Fibroblast of lung (primary cell): ENCODE measurements around the gene CMTM4. TPM values are rescaled to one million over a fixed set of nuclear protein-coding genes. Genes with fewer than 3 reads are reported as not detected.

ENCODE experiments used
- DNase-seq, 2 donors: peaks; one replicate each; pipeline versions ENCODE4 v3.0.0 to v3.0.0-alpha.2; 2010; ENCODE audit warnings: low read depth in 2 of 2
- H2AFZ ChIP-seq: 2 replicates; pipeline ENCODE4 v1.5.1; 2012; ENCODE audit warnings: low read length, control low read depth, inconsistent platforms
- H3K27ac ChIP-seq: 2 replicates; pipeline ENCODE4 v1.5.1; 2011; ENCODE audit warnings: low read length, control low read depth; ENCODE audit not compliant: insufficient read depth
- H3K27me3 ChIP-seq: 2 replicates; pipeline ENCODE4 v1.5.1; 2011; ENCODE audit warnings: mild to moderate bottlenecking, low read length; ENCODE audit not compliant: control insufficient read depth, insufficient read depth
- H3K36me3 ChIP-seq: 2 replicates; pipeline ENCODE4 v1.5.1; 2011; ENCODE audit warnings: low read length; ENCODE audit not compliant: control insufficient read depth, insufficient read depth
- H3K4me1 ChIP-seq: 2 replicates; pipeline ENCODE4 v1.5.1; 2011; ENCODE audit warnings: low read length; ENCODE audit not compliant: control insufficient read depth, insufficient read depth; ENCODE audit errors: extremely low read depth
- H3K4me2 ChIP-seq: 2 replicates; pipeline ENCODE4 v1.5.1; 2011; ENCODE audit warnings: low read length, control low read depth; ENCODE audit not compliant: insufficient read depth; ENCODE audit errors: extremely low read depth
- H3K4me3 ChIP-seq, 4 experiments: fragments of 200-600 bp in 1 of 4; sonication (generic) in 1 of 4; replicated peaks in 1 of 4; 2 replicates each; pipeline ENCODE4 v1.5.1; 2011 to 2016; ENCODE audit warnings: low read length in 4 of 4, low read depth in 3 of 4, mild to moderate bottlenecking in 3 of 4, control low read depth in 2 of 4, inconsistent platforms in 1 of 4, mixed read lengths in 1 of 4; ENCODE audit not compliant: insufficient read depth in 1 of 4; ENCODE audit errors: control extremely low read depth in 1 of 4
- H3K79me2 ChIP-seq: 2 replicates; pipeline ENCODE4 v1.5.1; 2012; ENCODE audit warnings: mild to moderate bottlenecking, low read length, inconsistent platforms; ENCODE audit not compliant: control insufficient read depth, insufficient read depth
- H3K9ac ChIP-seq: 2 replicates; pipeline ENCODE4 v1.5.1; 2011; ENCODE audit warnings: mild to moderate bottlenecking, low read length, control low read depth; ENCODE audit not compliant: insufficient read depth
- H3K9me3 ChIP-seq: 2 replicates; pipeline ENCODE4 v1.5.1; 2012; ENCODE audit warnings: low read depth, low read length; ENCODE audit not compliant: control insufficient read depth, insufficient read depth
- H4K20me1 ChIP-seq: 2 replicates; pipeline ENCODE4 v1.5.1; 2011; ENCODE audit warnings: low read length; ENCODE audit not compliant: control insufficient read depth, insufficient read depth; ENCODE audit errors: extremely low read depth
- EZH2 ChIP-seq: IDR thresholded peaks from 2 replicates; pipeline ENCODE4 v1.5.1; 2012; ENCODE audit warnings: low read length, control low read depth, mild to moderate bottlenecking; ENCODE audit errors: missing control alignments
- polyA plus RNA-seq, 2 donors: library from polyadenylated mRNA; depleted of rRNA in 1 of 2; stranded (reverse) in 1 of 2; unstranded in 1 of 2; fragments of >200 nt; gene quantifications; 2 replicates each; pipeline ENCODE4 v1.2.1, GENCODE V29; 2011 to 2012; ENCODE audit warnings: missing spikeins in 1 of 2
- total RNA-seq: library from RNA; depleted of rRNA; stranded (reverse); fragments of >200 nt; gene quantifications from 2 replicates; pipeline ENCODE4 v1.2.1, GENCODE V29; 2014
- TF ChIP-seq, protein P1 (sequence below), 2 donors: IDR thresholded peaks in 1 of 2; conservative IDR thresholded peaks in 1 of 2; 1 replicate in 1 of 2; 2 replicates in 1 of 2; pipeline ENCODE4 v1.5.1; 2011 to 2012; ENCODE audit warnings: low read length in 2 of 2, control low read depth in 1 of 2, inconsistent platforms in 1 of 2, low read depth in 1 of 2, mild to moderate bottlenecking in 1 of 2

CMTM4 gene
- total and polyA plus RNA-seq, 2 donors (not counting 1 experiment from before 2014, with no cell fraction given) = 10.2 to 12.8 TPM

DNA sequence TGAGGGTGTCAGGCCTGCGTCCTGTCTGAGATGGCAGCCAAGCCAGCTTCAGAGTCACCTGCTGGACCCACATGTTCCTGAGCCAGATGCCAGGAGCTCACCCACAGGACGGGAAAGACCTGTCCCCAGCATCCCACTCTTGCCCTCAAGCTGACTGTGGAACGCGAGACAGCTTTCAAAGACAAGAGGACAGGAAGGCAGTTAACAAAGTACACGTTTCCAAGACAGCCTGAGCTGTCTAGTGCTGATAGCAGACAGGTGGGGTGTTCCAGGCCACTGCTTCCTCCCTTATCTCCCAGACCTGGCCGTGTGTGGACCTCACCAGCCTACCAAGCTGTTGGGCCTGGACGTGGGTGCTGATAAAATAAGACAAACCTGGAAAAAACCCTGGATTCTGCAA lies 78.8 kb downstream of the CMTM4 start:
- Histone ChIP-seq H3K4me3 (no peak overlapping the region), H3K9ac (no peak overlapping the region), H3K27me3 (no peaks in the 10 kb centered on the region), H3K27ac (no peak overlapping the region), H2AFZ (no peak overlapping the region), H3K4me1 (peaks cover 24% of the 10 kb centered on the region), H3K9me3 (no peaks in the 10 kb centered on the region), H3K4me2 (no peak overlapping the region), H3K79me2 (no peaks in the 10 kb centered on the region), H4K20me1 (no peaks in the 10 kb centered on the region), H3K36me3 (peaks cover 1% of the 10 kb centered on the region)
- peak in 1 of 2 donors; percentile 25 for DNase-seq
- no peak for TF ChIP-seq EZH2
- TF ChIP-seq, protein P1, sequence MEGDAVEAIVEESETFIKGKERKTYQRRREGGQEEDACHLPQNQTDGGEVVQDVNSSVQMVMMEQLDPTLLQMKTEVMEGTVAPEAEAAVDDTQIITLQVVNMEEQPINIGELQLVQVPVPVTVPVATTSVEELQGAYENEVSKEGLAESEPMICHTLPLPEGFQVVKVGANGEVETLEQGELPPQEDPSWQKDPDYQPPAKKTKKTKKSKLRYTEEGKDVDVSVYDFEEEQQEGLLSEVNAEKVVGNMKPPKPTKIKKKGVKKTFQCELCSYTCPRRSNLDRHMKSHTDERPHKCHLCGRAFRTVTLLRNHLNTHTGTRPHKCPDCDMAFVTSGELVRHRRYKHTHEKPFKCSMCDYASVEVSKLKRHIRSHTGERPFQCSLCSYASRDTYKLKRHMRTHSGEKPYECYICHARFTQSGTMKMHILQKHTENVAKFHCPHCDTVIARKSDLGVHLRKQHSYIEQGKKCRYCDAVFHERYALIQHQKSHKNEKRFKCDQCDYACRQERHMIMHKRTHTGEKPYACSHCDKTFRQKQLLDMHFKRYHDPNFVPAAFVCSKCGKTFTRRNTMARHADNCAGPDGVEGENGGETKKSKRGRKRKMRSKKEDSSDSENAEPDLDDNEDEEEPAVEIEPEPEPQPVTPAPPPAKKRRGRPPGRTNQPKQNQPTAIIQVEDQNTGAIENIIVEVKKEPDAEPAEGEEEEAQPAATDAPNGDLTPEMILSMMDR (conservative IDR thresholded peaks at IDR 0.05 in 1 of 2, IDR thresholded peaks at IDR 0.05 in 1 of 2; ENCODE audit: low read depth in 1 of 2, low read length in 2 of 2) = no peak

DNA sequence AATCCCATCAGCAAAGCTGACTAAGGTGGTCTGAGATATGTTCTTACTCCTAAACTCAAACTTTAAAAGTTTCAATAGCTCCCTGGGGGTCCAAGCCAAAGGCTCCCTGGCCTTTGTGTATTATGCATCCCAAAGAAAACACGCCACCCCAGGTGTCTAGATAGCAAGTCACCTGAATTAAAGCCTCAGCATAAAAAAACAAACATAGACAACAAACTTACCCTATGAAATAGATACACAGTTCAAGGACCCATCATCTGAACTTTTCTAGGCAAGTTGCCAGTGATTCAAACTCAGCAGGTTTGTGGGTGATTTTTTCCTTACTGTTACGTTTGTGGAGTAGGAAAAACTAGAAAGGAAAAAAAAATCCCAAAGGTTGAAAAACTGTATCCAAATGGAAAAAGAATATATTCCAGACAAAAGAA lies 79.5 kb downstream of the CMTM4 start:
- Histone ChIP-seq H3K9ac (no peak overlapping the region), H3K9me3 (no peaks in the 10 kb centered on the region), H2AFZ (no peak overlapping the region), H3K36me3 (peaks cover 5% of the 10 kb centered on the region), H3K4me2 (no peak overlapping the region), H3K27ac (no peak overlapping the region), H3K27me3 (no peaks in the 10 kb centered on the region), H3K79me2 (no peaks in the 10 kb centered on the region), H4K20me1 (no peaks in the 10 kb centered on the region), H3K4me1 (peaks cover 24% of the 10 kb centered on the region), H3K4me3 (no peak overlapping the region)
- DNase-seq = peak in 1 of 2 donors; percentile 46
- TF ChIP-seq, protein P1 (conservative IDR thresholded peaks at IDR 0.05 in 1 of 2, IDR thresholded peaks at IDR 0.05 in 1 of 2; ENCODE audit: low read depth in 1 of 2, low read length in 2 of 2) = no peak
- TF ChIP-seq EZH2 = no peak

DNA sequence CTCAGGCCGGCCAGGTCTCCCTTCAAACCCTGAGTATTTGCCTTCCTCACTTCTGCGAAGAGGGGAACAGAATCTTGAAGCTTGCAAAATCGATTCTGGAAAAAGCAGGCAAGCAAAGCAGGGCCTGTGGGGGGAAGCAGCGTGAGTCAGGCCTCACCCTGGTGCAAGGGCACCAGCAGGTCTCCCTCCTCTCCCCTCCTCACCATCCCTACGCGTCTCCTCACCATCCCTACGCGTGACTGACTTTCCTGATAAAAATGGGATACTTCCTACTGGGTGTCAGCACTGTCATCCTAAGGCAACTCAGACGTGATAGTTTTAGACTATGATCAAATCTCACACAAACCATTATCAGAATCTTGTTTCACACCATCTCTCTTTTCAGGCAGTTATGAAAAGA lies 80.0 kb downstream of the CMTM4 start:
- no peak overlapping the region for H3K4me2 ChIP-seq
- no peak overlapping the region for H3K9ac ChIP-seq
- no peak overlapping the region for H3K27ac ChIP-seq

More for the DNA sequence above, 80.0 kb downstream of the CMTM4 start:
- no peaks in the 10 kb centered on the region for H3K9me3 ChIP-seq
- DNase-seq = peak in 1 of 2 donors; percentile 63
- TF ChIP-seq EZH2 = no peak
- TF ChIP-seq, protein P1 (conservative IDR thresholded peaks at IDR 0.05 in 1 of 2, IDR thresholded peaks at IDR 0.05 in 1 of 2; ENCODE audit: low read depth in 1 of 2, low read length in 2 of 2) = no peak
- H2AFZ ChIP-seq = no peak overlapping the region
- no peaks in the 10 kb centered on the region for H3K27me3 ChIP-seq
- peaks cover 5% of the 10 kb centered on the region for H3K36me3 ChIP-seq
- peaks cover 24% of the 10 kb centered on the region for H3K4me1 ChIP-seq
- no peak overlapping the region for H3K4me3 ChIP-seq
- H4K20me1 ChIP-seq = no peaks in the 10 kb centered on the region
- no peaks in the 10 kb centered on the region for H3K79me2 ChIP-seq
